Activated CD8-positive, alpha-beta memory T cell treated with anti-CD3 and anti-CD28 coated beads for 36 hours (primary cell): Measurements from ENCODE around the gene PKP1. TPM values are rescaled to one million over a fixed set of nuclear protein-coding genes. Genes with fewer than 3 reads are reported as not detected.

Experiments used
- CTCF ChIA-PET: fragments of 350-600 bp; sonication (Branson Sonifier 250); formaldehyde crosslinking; loops from one replicate; lab custom pipeline; 2021; ENCODE audit warnings: antibody characterized with exemption; lab: Charles Lee
- POLR2A ChIA-PET: fragments of 350-600 bp; sonication (Branson Sonifier 250); formaldehyde crosslinking; loops from one replicate; lab custom pipeline; 2021; ENCODE audit warnings: antibody characterized with exemption; lab: Charles Lee
- total RNA-seq, 2 experiments: library from RNA; stranded (reverse); gene quantifications; one replicate each; pipeline ENCODE4 v1.2.3, GENCODE V29; 2021

Gene PKP1
- total RNA-seq, 2 experiments from 2014 or later = not detected

- POLR2A ChIA-PET = no interaction called here
- CTCF ChIA-PET = no interaction called here
Observed at GRCh38 chr1:201319631-201320030, 36.3 kb downstream of the PKP1 start.

GRCh38 chr1:201320168-201320788, 37.0 kb downstream of the PKP1 start:
- ChIA-PET POLR2A (no interaction called here), CTCF (no interaction called here)

- ChIA-PET CTCF (no interaction called here), POLR2A (no interaction called here)
Observed at GRCh38 chr1:201321826-201322390, 38.6 kb downstream of the PKP1 start.

- CTCF ChIA-PET = no interaction called here
- POLR2A ChIA-PET = no interaction called here
Observed at GRCh38 chr1:201322653-201323510, 39.6 kb downstream of the PKP1 start.

- POLR2A ChIA-PET = no interaction called here
- CTCF ChIA-PET = no interaction called here
Observed at GRCh38 chr1:201324306-201324705, 41.0 kb downstream of the PKP1 start.

- ChIA-PET POLR2A (no interaction called here), CTCF (no interaction called here)
Observed at GRCh38 chr1:201324821-201325677, 41.7 kb downstream of the PKP1 start.

GRCh38 chr1:201325678-201326060, 42.4 kb downstream of the PKP1 start:
- CTCF ChIA-PET = interaction anchor here (1.3 kb wide), 1 partner anchor 10 kb away, joined by 3 read pairs; no protein-coding TSS in a partner anchor
- POLR2A ChIA-PET = no interaction called here

GRCh38 chr1:201326710-201327109, 43.4 kb downstream of the PKP1 start:
- ChIA-PET CTCF (interaction anchor here (1.3 kb wide), 1 partner anchor 11 kb away, joined by 3 read pairs; no protein-coding TSS in a partner anchor), POLR2A (no interaction called here)

GRCh38 chr1:201327687-201328240, 44.5 kb downstream of the PKP1 start:
- CTCF ChIA-PET = no interaction called here
- POLR2A ChIA-PET = interaction anchor here (0.7 kb wide), 1 partner anchor 18 kb away, joined by 4 read pairs; no protein-coding TSS in a partner anchor

GRCh38 chr1:201328576-201328975, 45.3 kb downstream of the PKP1 start:
- ChIA-PET POLR2A (no interaction called here), CTCF (interaction anchor here (1.2 kb wide), 1 partner anchor 33 kb away, joined by 3 read pairs; no protein-coding TSS in a partner anchor)

- ChIA-PET CTCF (interaction anchor here (1.2 kb wide), 1 partner anchor 32 kb away, joined by 3 read pairs; no protein-coding TSS in a partner anchor), POLR2A (no interaction called here)
Observed at GRCh38 chr1:201329286-201329685, 46.0 kb downstream of the PKP1 start.

- ChIA-PET POLR2A (no interaction called here), CTCF (interaction anchor here (1.2 kb wide), 1 partner anchor 31 kb away, joined by 3 read pairs; no protein-coding TSS in a partner anchor)
Observed at GRCh38 chr1:201329801-201330200, 46.5 kb downstream of the PKP1 start.

- ChIA-PET POLR2A (no interaction called here), CTCF (no interaction called here)
Observed at GRCh38 chr1:201330541-201330940, 47.2 kb downstream of the PKP1 start.

GRCh38 chr1:201331166-201331565, 47.9 kb downstream of the PKP1 start:
- POLR2A ChIA-PET = no interaction called here
- CTCF ChIA-PET = no interaction called here

GRCh38 chr1:201332021-201332420, 48.7 kb downstream of the PKP1 start:
- POLR2A ChIA-PET = no interaction called here
- CTCF ChIA-PET = no interaction called here

- POLR2A ChIA-PET = no interaction called here
- CTCF ChIA-PET = no interaction called here
Observed at GRCh38 chr1:201332616-201333335, 49.5 kb downstream of the PKP1 start.

GRCh38 chr1:201334325-201335173, 51.2 kb downstream of the PKP1 start:
- POLR2A ChIA-PET = no interaction called here
- CTCF ChIA-PET = no interaction called here
